Neural cell (in vitro differentiated cells): ENCODE measurements around the gene OCIAD1. TPM values are rescaled to one million over a fixed set of nuclear protein-coding genes. Genes with fewer than 3 reads are reported as not detected.

Experiments used
- H2AFZ ChIP-seq: fragments of 200-600, 300-800 bp; sonication (generic), shearing (Covaris generic); 2 replicates; pipeline ENCODE4 v1.6.0; 2014; ENCODE audit warnings: low read depth, mild to moderate bottlenecking, antibody characterized with exemption, low read length, moderate library complexity
- H3F3A ChIP-seq: fragments of 200-600 bp; shearing (Covaris generic); 2 replicates; pipeline ENCODE4 v1.6.1; 2016; ENCODE audit warnings: mild to moderate bottlenecking, moderate library complexity, mixed read lengths, antibody characterized with exemption, low read length; ENCODE audit not compliant: insufficient read depth, poor library complexity, severe bottlenecking
- H3K27ac ChIP-seq: fragments of 200-600, 300-800 bp; sonication (generic), shearing (Covaris generic); 2 replicates; pipeline ENCODE4 v1.5.1; 2014; ENCODE audit warnings: mild to moderate bottlenecking, low read length, moderate library complexity
- H3K27me3 ChIP-seq: fragments of 300-800, 200-600 bp; sonication (generic), shearing (Covaris generic); 2 replicates; pipeline ENCODE4 v1.6.0; 2014; ENCODE audit warnings: mild to moderate bottlenecking, low read depth, low read length, moderate library complexity; ENCODE audit not compliant: insufficient read depth
- H3K36me3 ChIP-seq: fragments of 300-800, 200-600 bp; sonication (generic), shearing (Covaris generic); 2 replicates; pipeline ENCODE4 v1.5.1; 2014; ENCODE audit warnings: mild to moderate bottlenecking, antibody characterized with exemption, low read length, moderate library complexity; ENCODE audit not compliant: insufficient read depth
- H3K4me2 ChIP-seq: fragments of 300-800, 200-600 bp; sonication (generic), shearing (Covaris generic); 2 replicates; pipeline ENCODE4 v1.6.0; 2014; ENCODE audit warnings: mild to moderate bottlenecking, low read length
- H3K4me3 ChIP-seq: fragments of 300-800, 200-600 bp; sonication (generic), shearing (Covaris generic); 2 replicates; pipeline ENCODE4 v1.5.1; 2014; ENCODE audit warnings: mild to moderate bottlenecking, low read length, moderate library complexity
- H3K79me2 ChIP-seq: fragments of 200-600 bp; shearing (Covaris generic); replicated peaks from 2 replicates; pipeline ENCODE4 v1.6.0; 2014; ENCODE audit warnings: mild to moderate bottlenecking, low read length, moderate library complexity; ENCODE audit not compliant: insufficient read depth
- H3K9ac ChIP-seq: fragments of 300-800, 200-600 bp; sonication (generic), shearing (Covaris generic); 2 replicates; pipeline ENCODE4 v1.6.1; 2016; ENCODE audit warnings: mild to moderate bottlenecking, low read length, mixed read lengths
- H3K9me2 ChIP-seq: fragments of 200-600 bp; shearing (Covaris generic); 2 replicates; pipeline ENCODE4 v1.6.1; 2016; ENCODE audit warnings: mild to moderate bottlenecking, low read length, mixed read lengths; ENCODE audit not compliant: insufficient read depth
- H3K9me3 ChIP-seq: fragments of 200-600, 300-800 bp; sonication (generic), shearing (Covaris generic); 2 replicates; pipeline ENCODE4 v1.6.1; 2016; ENCODE audit warnings: mild to moderate bottlenecking, mixed run types, low read length, moderate library complexity, mixed read lengths
- H4K20me1 ChIP-seq: fragments of 200-600 bp; shearing (Covaris generic); 2 replicates; pipeline ENCODE4 v1.6.1; 2016; ENCODE audit warnings: mild to moderate bottlenecking, mixed run types; ENCODE audit not compliant: insufficient read depth
- EP300 ChIP-seq: fragments of 450-650 bp; conservative IDR thresholded peaks from 2 replicates; pipeline ENCODE4 v1.6.1; 2014; ENCODE audit warnings: antibody characterized with exemption, mild to moderate bottlenecking, moderate library complexity; ENCODE audit not compliant: poor library complexity, severe bottlenecking
- EZH2 ChIP-seq: fragments of 200-600, 300-800 bp; shearing (Covaris generic), sonication (generic); IDR thresholded peaks from 2 replicates; pipeline ENCODE4 v1.6.1; 2014; ENCODE audit warnings: antibody characterized with exemption, low read length, borderline replicate concordance, mild to moderate bottlenecking; ENCODE audit not compliant: insufficient read depth, poor library complexity, severe bottlenecking
- MXI1 ChIP-seq: fragments of 450-650 bp; conservative IDR thresholded peaks from 2 replicates; pipeline ENCODE4 v1.6.1; 2014; ENCODE audit warnings: antibody characterized with exemption, mild to moderate bottlenecking; ENCODE audit not compliant: poor library complexity, severe bottlenecking
- POLR2AphosphoS5 ChIP-seq: IDR thresholded peaks from 2 replicates; pipeline ENCODE4 v1.6.1; 2012
- RAD21 ChIP-seq: fragments of 450-650 bp; conservative IDR thresholded peaks from 2 replicates; pipeline ENCODE4 v1.6.1; 2014; ENCODE audit warnings: antibody characterized with exemption, mild to moderate bottlenecking, moderate library complexity
- REST ChIP-seq: IDR thresholded peaks from 2 replicates; pipeline ENCODE4 v1.6.1; 2012; ENCODE audit warnings: borderline replicate concordance
- SMC3 ChIP-seq: fragments of 450-650 bp; conservative IDR thresholded peaks from 2 replicates; pipeline ENCODE4 v1.6.1; 2014; ENCODE audit warnings: antibody characterized with exemption, mild to moderate bottlenecking, moderate library complexity; ENCODE audit not compliant: poor library complexity
- TAF1 ChIP-seq: IDR thresholded peaks from 2 replicates; pipeline ENCODE4 v1.6.1; 2012; ENCODE audit warnings: low read depth
- polyA plus RNA-seq: library from polyadenylated mRNA; depleted of rRNA; stranded (reverse); fragments of >200 nt; gene quantifications from 2 replicates; pipeline ENCODE4 v1.2.3, GENCODE V29; 2014
- TF ChIP-seq, protein P1 (sequence below): fragments of 450-650 bp; IDR thresholded peaks from 2 replicates; pipeline ENCODE4 v1.5.1; 2014; ENCODE audit warnings: antibody characterized with exemption, mild to moderate bottlenecking, moderate library complexity; ENCODE audit not compliant: poor library complexity, severe bottlenecking

The OCIAD1 gene
- polyA plus RNA-seq, 1 donor from 2014 or later, result 449 TPM

GRCh38 chr4:48896845-48897244 lies 66.0 kb downstream of the OCIAD1 start:
- Histone ChIP-seq H3K4me3 (no peak overlapping the region), H3K9me2 (no peaks in the 10 kb centered on the region), H3F3A (no peaks in the 10 kb centered on the region), H3K27ac (no peak overlapping the region), H2AFZ (no peak overlapping the region), H3K9me3 (no peaks in the 10 kb centered on the region), H3K27me3 (no peaks in the 10 kb centered on the region), H3K79me2 (no peaks in the 10 kb centered on the region), H4K20me1 (no peaks in the 10 kb centered on the region), H3K9ac (no peak overlapping the region), H3K36me3 (no peaks in the 10 kb centered on the region), H3K4me2 (no peak overlapping the region)
- TF ChIP-seq MXI1 (no peak), POLR2AphosphoS5 (no peak), SMC3 (no peak)

- H3F3A ChIP-seq, result no peaks in the 10 kb centered on the region
- H3K4me2 ChIP-seq, result no peak overlapping the region
- H3K9me3 ChIP-seq, result no peaks in the 10 kb centered on the region
- H2AFZ ChIP-seq, result no peak overlapping the region
- H4K20me1 ChIP-seq, result no peaks in the 10 kb centered on the region
- H3K9me2 ChIP-seq, result no peaks in the 10 kb centered on the region
- H3K27ac ChIP-seq, result no peak overlapping the region
- no peaks in the 10 kb centered on the region for H3K79me2 ChIP-seq
- no peak overlapping the region for H3K9ac ChIP-seq
- no peak overlapping the region for H3K4me3 ChIP-seq
- H3K36me3 ChIP-seq, result no peaks in the 10 kb centered on the region
- H3K27me3 ChIP-seq, result no peaks in the 10 kb centered on the region
- TF ChIP-seq RAD21 (no peak), EP300 (no peak), SMC3 (no peak), EZH2 (no peak), MXI1 (no peak), REST (no peak), TAF1 (no peak), POLR2AphosphoS5 (no peak)
- TF ChIP-seq, protein P1, sequence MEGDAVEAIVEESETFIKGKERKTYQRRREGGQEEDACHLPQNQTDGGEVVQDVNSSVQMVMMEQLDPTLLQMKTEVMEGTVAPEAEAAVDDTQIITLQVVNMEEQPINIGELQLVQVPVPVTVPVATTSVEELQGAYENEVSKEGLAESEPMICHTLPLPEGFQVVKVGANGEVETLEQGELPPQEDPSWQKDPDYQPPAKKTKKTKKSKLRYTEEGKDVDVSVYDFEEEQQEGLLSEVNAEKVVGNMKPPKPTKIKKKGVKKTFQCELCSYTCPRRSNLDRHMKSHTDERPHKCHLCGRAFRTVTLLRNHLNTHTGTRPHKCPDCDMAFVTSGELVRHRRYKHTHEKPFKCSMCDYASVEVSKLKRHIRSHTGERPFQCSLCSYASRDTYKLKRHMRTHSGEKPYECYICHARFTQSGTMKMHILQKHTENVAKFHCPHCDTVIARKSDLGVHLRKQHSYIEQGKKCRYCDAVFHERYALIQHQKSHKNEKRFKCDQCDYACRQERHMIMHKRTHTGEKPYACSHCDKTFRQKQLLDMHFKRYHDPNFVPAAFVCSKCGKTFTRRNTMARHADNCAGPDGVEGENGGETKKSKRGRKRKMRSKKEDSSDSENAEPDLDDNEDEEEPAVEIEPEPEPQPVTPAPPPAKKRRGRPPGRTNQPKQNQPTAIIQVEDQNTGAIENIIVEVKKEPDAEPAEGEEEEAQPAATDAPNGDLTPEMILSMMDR, result no peak
Measured at GRCh38 chr4:48898733-48899431, 68.0 kb downstream of the OCIAD1 start.

- Histone ChIP-seq H3F3A (no peaks in the 10 kb centered on the region), H3K36me3 (no peaks in the 10 kb centered on the region), H3K4me2 (no peak overlapping the region), H4K20me1 (no peaks in the 10 kb centered on the region), H3K9me2 (no peaks in the 10 kb centered on the region), H3K27me3 (no peaks in the 10 kb centered on the region), H3K79me2 (no peaks in the 10 kb centered on the region), H2AFZ (no peak overlapping the region), H3K27ac (no peak overlapping the region), H3K4me3 (no peak overlapping the region), H3K9me3 (no peaks in the 10 kb centered on the region), H3K9ac (no peak overlapping the region)
- TF ChIP-seq EP300 (no peak), TAF1 (no peak), RAD21 (no peak), MXI1 (no peak), EZH2 (no peak), SMC3 (no peak), POLR2AphosphoS5 (no peak), REST (no peak)
- TF ChIP-seq, protein P1, result no peak
Measured at GRCh38 chr4:48899432-48899749, 68.5 kb downstream of the OCIAD1 start.
